Suppressor macrophage (primary cell): ENCODE measurements around the gene BYSL.

Experiments used
- DNase-seq, 4 experiments: peaks; one replicate each; pipeline ENCODE4 v3.0.0-alpha.2; 2020 to 2022

The BYSL gene

DNA sequence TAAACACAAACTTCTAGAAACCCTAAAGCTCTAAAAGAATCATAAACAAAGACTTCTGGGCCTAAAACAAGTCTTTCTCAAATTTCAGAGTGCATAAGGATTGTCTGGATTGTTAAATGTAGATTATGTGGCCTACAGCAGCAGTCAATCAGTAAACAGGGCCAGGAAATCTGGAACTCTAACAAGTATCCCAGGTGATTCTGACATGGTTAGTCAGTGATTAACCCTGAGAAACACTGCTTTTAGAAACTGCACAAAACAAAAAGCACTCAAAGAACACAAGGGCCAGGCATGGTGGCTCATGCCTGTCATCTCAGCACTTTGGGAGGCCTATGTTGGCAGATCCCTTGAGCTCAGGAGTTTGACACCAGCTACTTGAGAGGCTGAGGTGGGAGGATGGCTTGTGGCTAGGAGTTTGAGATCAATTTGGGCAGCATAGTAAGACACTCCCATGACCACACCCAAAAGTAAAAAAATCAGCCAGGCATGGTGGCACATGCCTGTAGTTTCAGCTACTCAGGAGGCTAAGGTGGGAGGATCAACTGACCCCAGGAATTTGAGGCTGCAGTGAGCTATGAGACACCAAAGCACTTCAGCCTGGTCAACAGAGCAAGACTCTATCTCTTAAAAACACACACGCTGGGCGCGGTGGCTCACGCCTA, 6.3 kb upstream of the BYSL start:
- DNase-seq = no peak

DNA sequence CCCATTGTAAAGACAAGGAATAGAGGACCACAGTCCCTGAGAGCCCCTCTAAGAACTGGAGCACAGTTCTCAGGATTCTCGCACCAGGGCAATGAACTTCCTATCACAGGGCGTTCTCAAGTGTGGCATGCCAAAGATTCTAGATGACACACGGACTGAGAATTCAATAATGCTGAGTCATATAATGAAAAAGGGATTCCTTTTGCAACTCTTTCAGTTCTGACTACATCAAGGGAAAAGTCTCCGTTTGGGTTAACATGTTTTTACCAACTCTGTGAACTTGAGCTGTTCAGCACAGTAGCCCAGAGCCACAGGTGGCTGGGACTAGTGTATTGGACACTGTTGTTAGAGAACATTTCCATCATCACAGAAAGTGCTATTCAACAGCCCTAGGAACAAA, 3.8 kb upstream of the BYSL start:
- no peak for DNase-seq

DNA sequence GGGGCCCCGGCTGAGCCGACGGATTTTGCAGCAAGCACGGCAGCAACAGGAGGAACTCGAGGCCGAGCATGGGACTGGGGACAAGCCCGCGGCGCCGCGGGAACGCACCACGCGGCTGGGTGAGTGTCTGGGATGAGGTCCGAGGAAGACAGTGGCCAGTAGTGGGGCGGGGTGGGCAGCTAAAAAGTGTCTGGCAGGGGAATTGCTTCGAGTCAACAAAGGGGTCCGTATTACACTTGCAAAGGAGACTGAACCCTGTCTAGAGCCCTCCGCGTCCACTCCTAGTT, 356 bp downstream of the BYSL start:
- DNase-seq = peak; percentile 42 to 74 (median 60)

DNA sequence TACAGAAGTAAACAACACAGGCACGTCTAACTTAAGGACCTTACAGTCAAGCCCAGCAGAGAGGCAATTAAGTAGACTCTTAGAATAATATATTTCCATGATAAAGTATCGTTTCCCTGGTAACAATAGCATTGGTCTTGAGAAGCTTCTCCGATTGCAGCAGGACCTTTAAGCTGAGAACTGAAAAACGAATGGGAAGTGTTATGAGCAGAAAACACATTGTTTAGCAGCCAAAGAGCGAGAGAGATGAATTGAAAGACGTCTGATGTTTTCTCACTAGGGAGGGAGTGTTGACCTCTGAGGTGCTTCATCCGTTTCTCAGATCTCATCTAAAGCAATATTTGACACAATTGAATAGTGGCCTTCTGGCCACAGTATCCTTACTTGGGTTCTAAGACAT, 855 bp downstream of the BYSL start:
- no peak for DNase-seq

DNA sequence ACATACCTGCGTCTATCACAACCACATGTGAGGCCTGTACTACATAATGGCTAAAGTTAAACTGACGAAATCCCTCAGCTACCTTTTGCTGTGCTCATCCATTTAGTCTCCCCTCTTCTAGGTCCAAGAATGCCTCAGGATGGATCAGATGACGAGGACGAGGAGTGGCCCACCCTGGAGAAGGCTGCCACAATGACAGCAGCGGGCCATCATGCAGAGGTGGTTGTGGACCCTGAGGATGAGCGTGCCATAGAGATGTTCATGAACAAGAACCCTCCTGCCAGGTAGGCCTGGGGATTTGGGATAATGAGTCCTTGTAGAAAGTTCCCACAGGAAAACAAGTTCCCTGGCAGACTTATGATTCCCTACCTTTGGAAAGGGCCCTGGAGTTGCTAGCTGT, 6.0 kb downstream of the BYSL start:
- DNase-seq = no peak

DNA sequence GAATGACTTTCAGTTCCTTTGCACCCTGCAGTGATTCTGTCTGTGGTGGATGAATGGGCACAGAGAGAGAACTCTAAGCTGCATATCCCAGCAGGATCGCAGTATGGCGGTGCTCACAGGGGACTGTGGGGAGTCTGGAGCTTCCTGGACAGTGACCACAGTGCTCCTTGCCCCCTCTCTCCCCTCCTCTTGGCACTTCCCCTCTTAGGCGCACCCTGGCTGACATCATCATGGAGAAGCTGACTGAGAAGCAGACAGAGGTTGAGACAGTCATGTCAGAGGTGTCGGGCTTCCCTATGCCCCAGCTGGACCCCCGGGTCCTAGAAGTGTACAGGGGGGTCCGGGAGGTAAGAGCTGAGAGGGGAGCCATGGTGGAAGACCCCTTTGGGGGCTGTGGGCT, 8.6 kb downstream of the BYSL start:
- DNase-seq = peak; percentile 41 to 63 (median 56)

DNA sequence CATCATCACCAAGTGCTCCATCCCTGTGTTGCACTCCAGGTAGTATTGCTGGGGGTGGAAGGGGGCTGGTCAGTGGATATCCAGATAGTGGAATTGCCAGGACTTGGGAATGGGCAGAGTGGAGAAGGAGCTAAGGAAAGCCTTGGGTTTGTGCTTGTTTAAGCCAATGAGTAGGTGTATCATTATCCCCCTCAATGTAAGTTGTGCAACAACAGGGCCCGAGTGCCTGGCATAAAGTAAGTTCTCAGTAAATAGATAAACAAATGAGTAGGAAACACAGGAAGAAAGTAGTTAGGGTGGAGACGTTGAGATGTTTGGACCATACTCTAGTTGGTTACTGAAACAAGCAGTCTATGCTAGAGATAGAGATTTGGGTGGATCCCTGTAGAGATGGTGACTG, 10.5 kb downstream of the BYSL start:
- DNase-seq = no peak

DNA sequence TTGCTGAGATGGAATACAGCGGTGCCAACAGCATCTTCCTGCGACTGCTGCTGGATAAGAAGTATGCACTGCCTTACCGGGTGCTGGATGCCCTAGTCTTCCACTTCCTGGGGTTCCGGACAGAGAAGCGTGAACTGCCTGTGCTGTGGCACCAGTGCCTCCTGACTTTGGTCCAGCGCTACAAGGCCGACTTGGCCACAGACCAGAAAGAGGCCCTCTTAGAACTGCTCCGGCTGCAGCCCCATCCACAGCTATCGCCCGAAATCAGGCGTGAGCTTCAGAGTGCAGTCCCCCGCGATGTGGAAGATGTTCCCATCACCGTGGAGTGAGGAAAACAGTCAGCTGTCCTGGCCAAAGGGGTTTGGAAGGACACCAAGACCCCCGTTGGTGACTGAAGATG, 11.1 kb downstream of the BYSL start:
- DNase-seq = no peak

DNA sequence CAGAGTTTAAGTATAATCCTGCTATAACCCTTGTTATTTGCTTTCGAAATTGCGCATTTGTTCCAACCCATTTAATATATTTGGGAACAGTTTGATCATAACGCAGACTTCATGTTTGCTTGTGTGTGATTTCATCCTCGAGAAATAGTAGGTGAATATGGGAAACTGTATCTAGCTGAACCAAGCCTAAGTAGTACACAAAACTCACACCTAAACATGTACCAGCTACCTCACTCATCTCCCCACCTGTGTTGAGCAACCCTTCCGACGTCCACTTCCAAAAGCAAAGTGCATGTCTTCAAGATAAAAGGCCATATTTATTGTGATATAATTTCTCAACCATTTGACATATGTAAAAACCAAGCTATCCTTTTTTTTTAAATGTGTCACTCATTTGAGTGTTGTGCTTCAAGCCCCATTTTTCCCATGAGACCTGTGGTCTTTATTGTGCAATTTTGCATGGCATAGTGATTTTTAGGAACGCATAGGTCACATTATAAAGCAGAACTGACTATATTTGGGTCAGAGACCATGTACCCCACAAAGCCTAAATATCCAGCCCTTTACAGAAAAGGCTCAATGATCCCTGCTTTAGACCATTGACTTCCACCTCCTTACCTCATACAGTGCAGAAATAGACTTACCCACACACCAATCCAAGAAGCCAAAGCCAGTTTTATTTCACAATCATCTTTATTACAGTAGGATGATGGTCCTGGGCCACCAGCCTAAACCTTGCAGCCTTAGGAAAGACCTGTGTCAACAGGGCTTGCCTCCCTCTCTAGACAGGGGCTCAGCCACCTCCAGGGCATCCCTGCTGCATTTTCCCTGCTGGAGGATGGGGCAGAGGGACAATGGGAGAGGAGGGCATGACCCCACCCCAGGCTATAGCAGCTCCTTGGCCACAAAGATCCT, 13.2 kb downstream of the BYSL start:
- peak in 2 of 4 experiments; percentile 39 to 48 for DNase-seq

DNA sequence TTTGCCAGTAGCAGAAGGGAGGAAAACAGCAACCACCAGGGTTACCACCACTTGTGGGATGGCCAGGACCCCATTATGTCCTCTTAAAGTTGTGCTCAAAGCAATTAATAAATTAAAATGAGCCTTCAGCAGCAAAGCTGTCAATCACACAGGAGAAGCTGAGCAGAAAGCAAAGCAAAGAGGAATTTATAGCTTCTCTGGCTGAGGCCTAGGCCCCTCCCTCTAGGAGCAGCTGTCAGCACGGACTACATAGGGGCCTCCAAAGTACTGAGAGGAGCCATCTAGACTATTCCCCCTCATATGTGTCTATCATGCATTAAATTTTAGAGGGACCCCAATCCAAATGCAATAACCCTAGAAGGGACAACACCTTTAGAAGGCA, 13.9 kb downstream of the BYSL start:
- no peak for DNase-seq

DNA sequence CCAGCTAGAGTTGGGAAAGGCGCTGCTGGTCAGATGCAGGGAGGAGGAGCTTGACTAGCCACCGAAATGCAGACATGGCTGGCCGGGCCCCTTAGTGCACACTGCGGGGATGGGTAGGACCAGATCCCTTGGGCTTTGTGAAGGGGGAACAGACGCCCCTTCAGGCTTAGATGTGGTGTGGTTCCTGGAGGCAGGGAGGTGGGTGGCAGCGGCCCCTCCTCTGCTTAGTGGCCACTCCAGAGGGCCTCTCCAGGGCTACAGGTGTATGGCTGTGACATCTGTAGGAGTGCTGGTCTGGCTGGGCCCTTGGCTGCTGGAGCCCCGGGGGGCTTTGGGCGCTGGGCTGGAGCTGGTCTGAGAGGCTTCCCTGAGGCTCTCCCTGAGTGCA, 14.4 kb downstream of the BYSL start:
- no peak for DNase-seq

DNA sequence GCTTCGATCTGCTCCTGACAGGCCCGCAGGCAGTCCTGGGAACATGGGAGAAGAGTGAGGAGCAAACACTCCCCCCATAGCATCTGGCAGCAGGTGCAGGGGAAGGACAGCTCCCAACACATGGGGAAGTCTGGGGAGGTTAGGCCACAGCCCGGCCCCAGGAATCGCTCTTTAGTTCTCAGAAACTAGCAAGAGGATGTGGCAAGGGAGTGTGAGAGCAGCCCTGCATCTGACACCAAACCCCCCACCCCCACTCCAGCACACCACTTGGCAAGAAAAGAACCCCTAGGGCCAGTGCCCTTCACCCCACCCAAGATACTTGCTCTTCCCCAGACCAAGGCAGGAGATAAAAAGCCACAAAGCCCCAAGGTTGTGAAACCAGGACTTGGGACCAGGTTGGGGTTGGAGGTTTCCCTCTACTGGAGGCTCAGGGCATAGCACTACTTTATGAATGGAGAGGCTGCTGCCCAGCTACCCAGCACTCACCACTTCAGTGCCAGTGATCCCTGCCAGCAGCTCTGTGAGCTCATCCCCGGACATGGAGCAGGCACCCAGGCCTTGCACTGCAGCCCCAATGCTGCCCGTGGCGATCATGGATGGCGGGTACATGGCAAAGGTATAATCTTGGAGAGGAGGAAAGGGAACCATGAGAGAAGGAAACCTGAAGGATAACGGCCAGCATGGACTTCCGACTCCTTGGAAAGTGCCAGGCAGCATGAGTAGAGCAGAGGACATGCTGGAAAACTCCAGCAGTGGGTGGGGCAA, 15.0 kb downstream of the BYSL start:
- DNase-seq = peak; percentile 84 to 87 (median 86)

DNA sequence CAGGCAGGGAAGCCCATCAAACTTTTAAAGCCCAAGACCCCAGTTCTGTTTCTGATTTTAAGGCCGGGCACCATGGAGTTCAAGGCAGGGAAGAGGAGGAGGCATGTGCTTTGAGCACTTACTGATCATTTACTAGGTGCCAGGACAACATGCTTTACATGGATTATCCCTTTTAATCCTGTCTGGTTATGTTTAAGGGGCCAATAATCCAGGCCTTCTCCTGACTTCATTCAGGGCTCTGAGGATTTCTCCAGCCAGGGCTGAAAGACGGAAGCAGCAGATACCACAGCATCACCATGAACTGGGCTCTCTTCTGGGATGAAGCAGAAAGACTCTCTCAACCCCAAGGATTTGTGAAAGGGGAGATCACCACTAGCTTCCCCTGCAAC, 16.2 kb downstream of the BYSL start:
- no peak for DNase-seq

DNA sequence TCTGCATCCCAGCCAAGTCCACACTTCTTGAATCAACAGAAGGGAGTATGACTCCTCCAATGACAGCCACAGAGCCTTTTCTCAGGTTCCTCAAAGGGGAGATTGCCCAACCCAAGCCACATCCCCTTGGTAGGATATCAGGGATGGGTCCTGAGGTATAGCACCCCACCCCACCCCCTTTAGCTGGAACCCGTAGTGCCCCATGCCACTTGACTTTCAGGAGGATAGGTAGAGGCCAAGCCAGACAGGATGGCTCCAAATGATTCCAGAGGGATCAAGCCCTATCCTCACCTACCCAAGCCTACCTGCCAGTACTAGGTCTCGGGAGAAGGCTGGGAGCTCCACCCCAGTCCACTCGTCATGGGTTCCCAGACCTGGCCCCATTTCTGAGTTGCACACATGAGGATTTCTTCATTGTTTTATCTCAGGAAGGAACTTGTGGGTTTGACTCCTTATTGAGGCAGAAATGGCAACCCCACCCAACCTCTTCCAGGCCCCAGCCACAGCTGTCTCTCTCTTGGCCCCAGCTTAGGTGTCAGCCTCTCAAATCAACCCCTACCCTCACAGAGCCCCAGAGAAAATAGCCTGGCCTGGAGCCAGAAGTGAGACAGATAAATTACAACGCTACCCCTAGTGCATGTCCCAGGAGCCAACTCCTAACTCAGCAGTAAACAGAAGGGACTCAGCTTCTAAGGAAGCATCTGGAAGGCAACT, 16.7 kb downstream of the BYSL start:
- peak; percentile 60 to 78 (median 74) for DNase-seq

DNA sequence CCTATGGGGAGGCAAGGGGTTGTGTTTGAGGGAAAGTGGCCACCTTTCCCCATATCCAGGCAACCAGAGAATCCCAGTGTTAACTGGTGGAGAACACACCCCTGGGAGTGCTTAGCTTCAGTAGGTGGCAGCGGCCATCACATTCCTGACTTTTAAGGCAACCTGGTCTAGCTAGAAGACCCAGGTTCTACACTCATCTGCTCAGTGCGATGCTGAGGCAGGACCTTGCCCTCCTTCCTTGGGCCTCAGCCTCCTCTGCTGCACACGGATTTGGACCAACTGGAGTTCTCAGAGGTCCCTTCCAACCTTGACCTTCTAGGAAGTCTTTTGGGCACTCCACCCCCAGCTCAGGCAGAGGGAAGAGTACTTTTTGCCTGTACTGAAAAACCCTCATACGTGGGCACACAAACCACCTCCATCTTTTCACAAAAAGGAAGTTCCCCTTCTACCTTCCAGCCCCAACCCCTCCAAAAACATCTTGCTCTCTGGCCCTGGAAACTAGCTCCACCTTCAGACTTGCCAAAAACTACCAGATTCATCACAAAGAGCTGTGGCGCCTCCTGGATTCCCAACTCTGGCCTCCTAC, 17.4 kb downstream of the BYSL start:
- DNase-seq = peak in 2 of 4 experiments; percentile 16 to 25

DNA sequence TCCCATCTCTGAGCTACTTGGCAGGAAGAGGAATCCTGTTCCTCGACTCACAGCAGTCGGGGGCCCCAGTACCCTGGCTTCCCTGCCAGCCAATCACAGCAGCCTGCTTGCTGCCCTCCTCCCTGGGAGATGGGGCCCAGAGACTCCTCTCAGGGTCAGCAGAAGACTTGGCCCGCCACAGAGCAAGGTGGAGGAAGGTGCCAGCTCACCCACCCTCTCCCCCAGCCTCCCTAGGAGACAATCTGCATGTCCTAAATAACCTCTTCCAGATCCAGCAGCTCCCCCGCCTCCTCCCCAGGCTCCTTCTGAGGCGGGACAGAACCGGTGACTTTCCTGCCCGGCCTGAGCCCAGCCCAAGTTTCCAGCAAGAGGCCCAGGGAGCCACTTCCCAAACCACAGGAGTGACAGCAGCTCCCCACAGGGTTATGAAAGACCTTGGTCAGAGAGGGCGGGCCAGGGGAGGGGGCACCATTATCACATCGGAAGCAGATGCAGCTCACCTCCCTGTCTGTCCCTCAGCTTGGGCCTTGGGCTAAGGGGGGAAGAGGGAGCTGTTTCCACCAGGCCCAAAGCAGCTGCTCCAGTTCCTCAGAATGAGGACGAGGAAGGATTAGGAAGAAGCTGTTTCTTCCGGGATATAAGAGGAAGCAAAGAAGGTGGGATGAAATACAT, 18.0 kb downstream of the BYSL start:
- DNase-seq = peak; percentile 55 to 76 (median 72)

DNA sequence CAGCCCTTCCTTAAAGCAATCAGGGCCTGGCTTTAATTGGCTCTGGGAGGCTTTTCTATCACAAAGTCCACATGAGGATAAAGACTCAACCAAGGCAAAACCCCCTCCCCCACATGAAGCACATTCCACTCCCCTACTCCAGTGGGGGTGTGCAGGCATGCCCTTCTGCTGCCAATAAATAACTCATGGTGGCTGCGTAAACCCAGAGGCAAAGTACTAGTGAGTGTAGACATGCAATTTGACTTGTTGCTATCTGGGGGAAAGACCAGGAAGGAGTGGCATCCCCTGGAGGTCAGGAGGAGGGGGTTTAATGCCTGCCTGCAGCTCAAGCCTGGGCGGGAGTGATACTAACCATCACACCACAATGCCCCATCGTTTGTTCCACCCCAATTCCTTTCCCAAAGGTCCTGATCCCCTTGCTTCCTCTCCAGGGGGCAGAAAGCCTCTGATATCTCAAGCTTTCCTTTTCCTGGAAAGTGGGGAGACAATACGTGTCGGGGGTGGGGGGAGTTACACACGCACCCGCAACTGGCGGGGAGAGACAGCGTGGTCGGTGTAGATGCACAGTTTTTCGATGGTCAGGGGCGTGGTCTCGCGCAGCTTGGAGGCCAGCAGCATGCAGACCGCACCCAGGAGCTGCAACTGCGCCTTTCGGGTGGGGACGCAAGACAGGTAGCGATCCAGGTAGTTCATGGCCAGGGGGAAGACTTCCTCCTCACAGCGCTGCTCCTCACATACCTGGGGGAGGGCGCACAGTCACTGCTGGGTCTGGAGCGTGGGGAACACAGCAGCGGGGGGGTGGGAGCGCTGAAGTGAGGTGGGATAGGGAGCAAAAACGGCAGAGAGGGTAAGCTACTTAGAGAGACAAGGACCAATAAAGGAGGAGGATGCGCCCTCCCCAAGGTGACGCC, 18.8 kb downstream of the BYSL start:
- peak in 1 of 4 experiments; percentile 27 for DNase-seq

DNA sequence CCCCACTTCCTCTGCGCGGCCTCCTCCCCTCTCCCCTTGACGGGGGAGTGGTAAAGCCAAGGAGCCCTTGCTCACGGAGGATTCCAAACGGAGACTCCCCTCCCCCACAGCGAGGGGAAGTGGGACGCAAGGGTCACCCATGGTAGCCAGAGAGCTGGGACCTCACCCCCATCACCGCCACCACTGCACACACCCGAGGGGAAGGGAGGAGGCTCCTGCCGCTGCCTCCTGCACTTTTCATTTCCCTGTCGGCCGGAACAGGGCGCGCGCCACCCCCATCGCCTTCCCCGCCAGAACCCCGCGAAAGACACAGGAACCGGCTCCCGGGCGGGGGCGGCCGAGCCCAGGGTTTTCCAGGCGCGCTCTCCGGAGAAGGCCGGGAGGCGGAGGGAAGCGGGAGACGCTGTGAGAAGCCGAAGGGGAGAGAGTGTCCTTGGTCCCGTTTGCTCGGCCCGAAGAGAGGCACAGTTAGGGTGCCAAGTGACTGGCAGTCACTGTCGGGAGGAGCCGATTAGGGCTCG, 19.5 kb downstream of the BYSL start:
- peak; percentile 32 to 71 (median 56) for DNase-seq

DNA sequence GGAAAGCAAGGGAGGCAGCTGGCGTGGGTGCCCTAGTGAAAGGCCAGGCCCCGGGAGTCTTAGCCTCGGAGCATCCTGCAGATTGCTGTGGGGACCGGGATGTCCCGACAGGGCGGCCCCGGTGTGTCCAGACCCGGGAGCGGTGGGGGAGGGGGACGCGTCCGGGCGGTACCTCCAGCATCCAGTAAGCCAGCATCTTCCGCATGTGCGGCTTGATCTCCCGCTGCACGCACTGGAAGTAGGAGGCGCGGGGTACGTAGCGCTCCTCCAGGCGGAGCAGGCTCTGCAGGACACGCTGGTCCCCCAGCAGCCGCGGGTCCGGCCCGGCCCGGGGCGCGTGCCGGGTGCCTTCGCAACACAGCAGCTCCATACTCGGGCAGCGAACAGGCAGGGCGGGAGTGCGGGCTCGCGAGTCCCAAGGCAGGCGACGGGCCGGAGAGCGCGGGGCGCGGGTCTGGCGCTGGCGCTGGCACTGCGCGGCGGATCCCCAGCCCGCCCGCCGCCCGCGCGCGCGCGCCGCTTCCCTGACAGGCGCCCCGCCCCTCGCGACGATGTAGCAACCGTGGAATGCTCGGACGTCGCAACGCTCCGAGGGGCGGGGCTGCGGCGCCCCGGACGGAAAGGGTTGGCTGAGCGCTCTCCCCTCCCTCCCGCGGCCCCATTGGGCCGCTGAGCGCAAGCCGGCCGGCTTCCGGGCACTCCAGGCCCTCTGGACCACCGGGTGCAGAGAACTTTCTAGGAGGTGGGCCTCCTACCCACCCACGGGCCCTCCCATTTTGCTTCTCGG, 20.2 kb downstream of the BYSL start, which contains the start of gene CCND3:
Gene CCND3, minus strand, starts transcription at position 529 of the 787 bp plus-strand sequence. Its CDS starts 159 bp downstream, at position 370.
- DNase-seq = peak; percentile 97 to 99 (median 98)
